Testis (tissue), 3 donors: ENCODE results near the gene PLPP2. TPM values are rescaled to one million over a fixed set of nuclear protein-coding genes. Genes with fewer than 3 reads are reported as not detected.

Experiments used
- DNase-seq: peaks from one replicate; pipeline ENCODE4 v3.0.0-alpha.2; 2019
- H3K27ac ChIP-seq, 2 donors: fragments of 200-600 bp; sonication (generic); one replicate each; pipeline ENCODE4 v1.5.1; 2019
- H3K27me3 ChIP-seq: fragments of 200-600 bp; sonication (generic); one replicate; pipeline ENCODE4 v1.5.1; 2019
- H3K36me3 ChIP-seq: fragments of 200-600 bp; sonication (generic); one replicate; pipeline ENCODE4 v1.5.1; 2017; ENCODE audit warnings: low read depth; ENCODE audit errors: missing control alignments
- H3K4me1 ChIP-seq: fragments of 200-600 bp; sonication (generic); one replicate; pipeline ENCODE4 v1.5.1; 2019
- H3K4me3 ChIP-seq, 2 donors: fragments of 200-600 bp; sonication (generic); one replicate each; pipeline ENCODE4 v1.5.1; 2017 to 2019
- H3K9me3 ChIP-seq: fragments of 200-600 bp; sonication (generic); one replicate; pipeline ENCODE4 v1.5.1; 2017
- CTCF ChIP-seq, 3 experiments: fragments of 450-650 bp in 2 of 3; fragments of 200-600 bp in 1 of 3; sonication (generic) in 1 of 3; IDR thresholded peaks; one replicate each; pipeline ENCODE4 v1.5.1; 2016 to 2019; ENCODE audit warnings: antibody characterized with exemption in 3 of 3, mild to moderate bottlenecking in 2 of 3, moderate library complexity in 1 of 3
- POLR2A ChIP-seq: fragments of 450-650 bp; IDR thresholded peaks from one replicate; pipeline ENCODE4 v1.6.1; 2017; ENCODE audit warnings: antibody characterized with exemption, mild to moderate bottlenecking, moderate library complexity
- WGBS, 2 donors: methylation state at CpG; one replicate each; pipeline ENCODE4 v1.1.5; 2018; 5-methylcytosine and 5-hydroxymethylcytosine counted together
- intact Hi-C: fragments of 100-400 bp; cut with DNase I; formaldehyde crosslinking; loops from one replicate; pipeline ENCODE4 v1.15.1; 2023; ENCODE audit warnings: low total_unique reads
- polyA plus RNA-seq: library from polyadenylated mRNA; stranded (reverse); fragments of 350-450 nt; fragmentation: Illumina TruSeq; extraction: RNeasy Lipid Tissue Mini Kit (QIAGEN cat#74804); gene quantifications from one replicate; pipeline ENCODE4 v1.2.3, GENCODE V29; 2014; ENCODE audit warnings: low read depth, low replicate concordance; ENCODE audit not compliant: insufficient read depth
- total RNA-seq, 2 donors: library from RNA; depleted of rRNA; stranded (reverse); fragments of >200 nt; gene quantifications; one replicate each; pipeline ENCODE4 v1.2.3, GENCODE V29; 2016

PLPP2 gene
- total and polyA plus RNA-seq, 3 donors from 2014 or later, result 12.0 to 21.4 (median 18.1) TPM

DNA sequence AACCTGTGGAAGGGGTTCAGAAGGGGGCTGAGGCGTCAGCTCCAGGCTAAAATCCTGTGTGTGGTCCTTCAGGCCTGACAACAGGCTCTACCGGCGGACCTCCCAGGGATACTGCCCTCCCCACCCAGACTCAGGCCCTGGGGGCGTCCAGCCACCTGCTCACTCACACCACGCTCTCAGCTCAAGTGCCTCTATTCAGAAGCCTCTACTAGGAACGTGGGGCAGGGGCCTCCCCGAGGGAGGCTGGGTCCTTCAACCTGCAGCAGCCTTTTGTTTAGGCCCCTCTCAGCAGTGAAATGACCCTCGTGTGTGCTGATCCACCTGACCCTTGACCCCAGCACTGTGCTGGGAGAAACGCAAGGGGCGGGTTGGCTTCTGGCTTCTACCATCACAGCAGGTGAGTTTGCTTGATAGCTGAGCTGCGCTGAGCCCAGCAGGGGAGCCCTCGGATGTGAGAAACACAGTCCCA lies 10.6 kb downstream of the PLPP2 start:
- TF ChIP-seq POLR2A, result no peak
- TF ChIP-seq CTCF (IDR thresholded peaks at IDR 0.05), result no peak
- WGBS, 2 donors, result 62 to 71% methylated on average over 12 of the region's 12 CpGs
- intact Hi-C loops, result no loop called here
- no peak for DNase-seq
- Histone ChIP-seq H3K27ac (no peak overlapping the region), H3K4me3 (no peak overlapping the region), H3K27me3 (no peaks in the 10 kb centered on the region), H3K36me3 (no peaks in the 10 kb centered on the region), H3K4me1 (no peaks in the 10 kb centered on the region), H3K9me3 (no peaks in the 10 kb centered on the region)

DNA sequence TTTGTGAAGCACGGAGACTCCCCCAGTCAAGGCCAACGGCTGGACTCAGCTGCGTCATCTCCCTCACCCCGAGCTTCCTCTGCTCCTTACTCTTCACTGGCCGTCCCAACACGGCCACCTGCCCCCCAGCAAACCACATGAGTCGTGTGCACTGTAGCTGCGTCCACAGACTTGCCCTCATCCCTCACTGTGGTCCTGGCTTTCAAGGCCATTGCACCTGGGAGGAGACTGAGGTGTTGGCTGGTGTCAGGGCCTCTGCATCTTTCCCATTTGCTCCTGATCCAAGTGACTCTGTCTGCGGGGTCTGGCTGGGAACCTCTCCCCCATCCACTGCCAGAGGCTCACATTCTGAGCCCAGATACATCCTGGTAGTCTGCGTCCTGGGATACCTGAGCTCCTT lies 11.5 kb downstream of the PLPP2 start:
- DNase-seq, result no peak
- H3K27me3 ChIP-seq, result no peaks in the 10 kb centered on the region
- 71 to 72% methylated on average over 9 to 10 of the region's 10 CpGs for WGBS, 2 donors
- no peak overlapping the region for H3K27ac ChIP-seq
- H3K36me3 ChIP-seq, result no peaks in the 10 kb centered on the region
- intact Hi-C loops, result no loop called here
- no peaks in the 10 kb centered on the region for H3K9me3 ChIP-seq
- no peaks in the 10 kb centered on the region for H3K4me1 ChIP-seq
- H3K4me3 ChIP-seq, result no peak overlapping the region
- no peak for TF ChIP-seq POLR2A
- no peak for TF ChIP-seq CTCF (IDR thresholded peaks at IDR 0.05)

DNA sequence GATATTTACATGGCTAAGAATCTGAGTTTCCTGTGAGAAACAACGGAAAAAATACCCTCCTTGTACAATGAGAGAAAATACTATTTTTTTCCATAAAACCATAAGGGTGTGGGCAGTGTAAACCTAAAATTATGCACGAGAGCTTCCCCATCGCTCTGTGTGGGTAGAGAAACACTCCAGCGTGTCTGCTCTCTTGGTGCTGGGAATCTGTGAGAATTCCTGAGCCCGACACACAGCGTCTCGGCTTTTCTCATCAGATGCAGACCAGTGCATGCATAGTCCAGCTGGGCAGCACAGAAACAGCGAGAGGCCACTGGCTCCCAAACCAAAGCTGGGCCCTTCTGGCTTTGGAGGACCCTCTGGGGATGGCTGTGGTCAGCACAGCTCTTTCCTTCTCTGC lies 12.0 kb downstream of the PLPP2 start:
- Histone ChIP-seq H3K36me3 (no peaks in the 10 kb centered on the region), H3K27ac (no peak overlapping the region), H3K4me1 (no peaks in the 10 kb centered on the region), H3K4me3 (no peak overlapping the region), H3K27me3 (no peaks in the 10 kb centered on the region), H3K9me3 (no peaks in the 10 kb centered on the region)
- TF ChIP-seq CTCF (IDR thresholded peaks at IDR 0.05) (no peak), POLR2A (no peak)
- intact Hi-C loops, result no loop called here
- 77 to 85% methylated on average over 7 to 8 of the region's 8 CpGs for WGBS, 2 donors
- DNase-seq, result no peak

GRCh38 chr19:277581-278165 lies 13.5 kb downstream of the PLPP2 start:
- no peak for TF ChIP-seq CTCF (IDR thresholded peaks at IDR 0.05)
- TF ChIP-seq POLR2A, result no peak

DNA sequence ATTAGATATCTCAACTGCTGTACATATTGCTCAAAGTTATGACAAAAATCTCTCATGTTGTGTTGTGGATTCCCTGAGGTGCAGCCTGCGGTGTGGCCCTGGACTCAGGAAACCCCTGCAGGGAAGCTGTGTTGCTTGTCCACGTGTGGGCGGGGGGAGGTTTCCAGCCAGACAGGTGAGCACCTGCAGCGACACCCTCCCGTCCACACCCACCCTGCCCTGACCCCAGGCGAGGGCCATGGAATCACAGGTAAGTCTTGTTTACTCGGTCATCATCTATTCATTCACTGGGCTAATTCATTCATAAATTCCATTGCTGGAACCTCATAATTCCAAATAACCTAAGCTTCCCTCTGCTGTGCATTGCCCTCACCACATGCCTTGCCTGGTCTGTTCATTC lies 14.1 kb downstream of the PLPP2 start:
- no peaks in the 10 kb centered on the region for H3K9me3 ChIP-seq
- H3K27me3 ChIP-seq, result no peaks in the 10 kb centered on the region
- 72 to 79% methylated on average over 7 of the region's 7 CpGs for WGBS, 2 donors
- no peak overlapping the region for H3K27ac ChIP-seq
- no peak overlapping the region for H3K4me3 ChIP-seq
- TF ChIP-seq POLR2A, result no peak
- TF ChIP-seq CTCF (IDR thresholded peaks at IDR 0.05), result no peak
- H3K4me1 ChIP-seq, result no peaks in the 10 kb centered on the region
- intact Hi-C loops, result no loop called here
- DNase-seq, result no peak
- no peaks in the 10 kb centered on the region for H3K36me3 ChIP-seq

More at GRCh38 chr19:277581-278165, 13.5 kb downstream of the PLPP2 start:
- Histone ChIP-seq H3K4me1 (no peaks in the 10 kb centered on the region), H3K27me3 (no peaks in the 10 kb centered on the region), H3K27ac (no peak overlapping the region), H3K4me3 (no peak overlapping the region), H3K36me3 (no peaks in the 10 kb centered on the region), H3K9me3 (no peaks in the 10 kb centered on the region)
- intact Hi-C loops, result no loop called here
- WGBS, 2 donors, result 45 to 59% methylated on average over 21 of the region's 21 CpGs
- no peak for DNase-seq
